Suppressor macrophage treated with lipopolysaccharide for 4 hours (primary cell): ENCODE data around the gene CAMTA1.

Experiments used
- DNase-seq: peaks from one replicate; pipeline ENCODE4 v3.0.0-alpha.2; 2020

The CAMTA1 gene

DNA sequence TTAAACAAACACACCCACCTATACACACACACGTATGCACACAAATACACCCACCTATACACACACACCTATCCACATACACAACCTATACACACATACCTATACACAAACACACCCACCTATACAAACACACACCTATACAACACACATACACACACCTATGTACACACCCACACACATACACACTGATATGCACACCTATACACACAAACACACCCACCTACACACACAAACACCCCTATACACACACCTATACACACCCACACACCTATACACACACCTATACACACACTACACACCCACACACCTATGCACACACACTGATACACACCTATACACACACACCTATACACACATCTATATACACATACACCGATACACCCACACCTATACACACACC lies 870.1 kb downstream of the CAMTA1 start:
- DNase-seq = no peak

GRCh38 chr1:7656557-7657215 lies 871.4 kb downstream of the CAMTA1 start:
- no peak for DNase-seq

DNA sequence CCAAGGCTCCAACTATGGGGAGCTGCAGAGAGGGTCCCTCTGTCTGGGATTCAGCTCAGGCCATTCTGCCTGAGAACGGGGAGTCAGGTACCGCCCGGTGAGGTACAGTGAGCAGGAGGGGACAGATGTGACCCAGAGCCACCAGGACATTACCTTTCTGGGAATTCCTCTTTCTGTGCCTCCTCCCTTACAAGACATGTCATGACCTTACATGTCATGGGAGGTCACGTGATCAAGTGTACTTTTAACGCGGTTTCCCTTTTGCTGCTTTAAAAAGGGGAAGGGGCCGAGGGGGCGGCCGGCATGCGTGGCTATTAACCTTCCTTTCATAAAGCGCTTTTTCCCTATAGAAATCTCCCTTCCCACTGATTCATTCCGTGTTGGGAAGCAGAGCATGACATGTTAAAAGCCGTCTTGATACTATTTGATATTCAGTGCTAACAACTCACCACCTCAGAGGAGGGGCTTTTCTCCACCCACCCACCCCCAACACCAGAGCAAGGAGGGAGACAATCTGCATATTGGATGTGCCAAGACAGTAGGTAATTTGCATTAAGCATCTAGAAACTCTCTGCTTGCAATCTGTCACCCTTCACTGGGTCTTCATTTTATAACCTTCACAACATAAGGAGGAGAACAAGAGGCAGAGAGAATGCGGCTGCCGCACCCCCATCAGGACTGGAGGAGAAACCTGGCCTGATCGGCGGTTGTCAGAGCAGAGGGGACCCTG lies 872.2 kb downstream of the CAMTA1 start:
- no peak for DNase-seq

- no peak for DNase-seq
Observed at GRCh38 chr1:7658099-7658498, 872.8 kb downstream of the CAMTA1 start.

DNA sequence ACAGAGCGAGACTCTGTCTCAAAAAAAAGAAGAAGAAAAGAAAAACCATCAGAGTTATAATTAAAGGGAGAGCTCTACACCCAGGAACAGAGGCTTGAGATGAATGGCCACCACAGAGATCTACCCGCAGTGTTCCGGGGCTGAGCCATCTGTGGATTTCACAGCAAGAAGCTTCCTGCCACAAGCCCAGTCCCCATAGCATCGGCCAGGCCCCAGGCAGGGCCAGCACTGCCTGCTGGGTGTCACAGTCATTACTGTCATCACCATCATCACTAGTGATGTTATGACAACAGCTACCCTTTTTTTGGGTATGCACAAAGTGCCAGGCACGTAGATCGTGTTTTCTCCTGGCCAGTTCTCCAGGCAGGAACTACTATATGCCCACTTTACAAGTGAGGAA lies 874.3 kb downstream of the CAMTA1 start:
- DNase-seq = no peak

DNA sequence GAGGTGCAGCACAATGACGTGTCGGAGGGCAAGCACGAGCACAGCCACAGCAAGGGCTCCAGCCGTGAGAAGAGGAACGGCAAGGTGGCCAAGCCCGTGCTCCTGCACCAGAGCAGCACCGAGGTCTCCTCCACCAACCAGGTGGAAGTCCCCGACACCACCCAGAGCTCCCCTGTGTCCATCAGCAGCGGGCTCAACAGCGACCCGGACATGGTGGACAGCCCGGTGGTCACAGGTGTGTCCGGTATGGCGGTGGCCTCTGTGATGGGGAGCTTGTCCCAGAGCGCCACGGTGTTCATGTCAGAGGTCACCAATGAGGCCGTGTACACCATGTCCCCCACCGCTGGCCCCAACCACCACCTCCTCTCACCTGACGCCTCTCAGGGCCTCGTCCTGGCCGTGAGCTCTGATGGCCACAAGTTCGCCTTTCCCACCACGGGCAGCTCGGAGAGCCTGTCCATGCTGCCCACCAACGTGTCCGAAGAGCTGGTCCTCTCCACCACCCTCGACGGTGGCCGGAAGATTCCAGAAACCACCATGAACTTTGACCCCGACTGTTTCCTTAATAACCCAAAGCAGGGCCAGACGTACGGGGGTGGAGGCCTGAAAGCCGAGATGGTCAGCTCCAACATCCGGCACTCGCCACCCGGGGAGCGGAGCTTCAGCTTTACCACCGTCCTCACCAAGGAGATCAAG lies 878.3 kb downstream of the CAMTA1 start:
- DNase-seq = no peak

- DNase-seq = no peak
Observed at GRCh38 chr1:7664147-7664892, 879.1 kb downstream of the CAMTA1 start.

DNA sequence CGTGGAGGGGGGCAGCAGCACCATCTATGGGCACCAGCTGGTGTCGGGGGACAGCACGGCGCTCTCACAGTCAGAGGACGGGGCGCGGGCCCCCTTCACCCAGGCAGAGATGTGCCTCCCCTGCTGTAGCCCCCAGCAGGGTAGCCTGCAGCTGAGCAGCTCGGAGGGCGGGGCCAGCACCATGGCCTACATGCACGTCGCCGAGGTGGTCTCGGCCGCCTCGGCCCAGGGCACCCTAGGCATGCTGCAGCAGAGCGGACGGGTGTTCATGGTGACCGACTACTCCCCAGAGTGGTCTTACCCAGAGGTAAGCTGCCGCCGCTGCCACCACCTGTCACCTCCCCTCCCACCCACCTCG lies 879.6 kb downstream of the CAMTA1 start:
- no peak for DNase-seq

GRCh38 chr1:7666249-7666648 lies 881.0 kb downstream of the CAMTA1 start:
- DNase-seq = no peak

GRCh38 chr1:7667159-7667558 lies 881.9 kb downstream of the CAMTA1 start:
- no peak for DNase-seq

- DNase-seq = peak; percentile 91
Observed at GRCh38 chr1:7667625-7668218, 882.5 kb downstream of the CAMTA1 start.

GRCh38 chr1:7669559-7670311 lies 884.5 kb downstream of the CAMTA1 start:
- peak; percentile 45 for DNase-seq

DNA sequence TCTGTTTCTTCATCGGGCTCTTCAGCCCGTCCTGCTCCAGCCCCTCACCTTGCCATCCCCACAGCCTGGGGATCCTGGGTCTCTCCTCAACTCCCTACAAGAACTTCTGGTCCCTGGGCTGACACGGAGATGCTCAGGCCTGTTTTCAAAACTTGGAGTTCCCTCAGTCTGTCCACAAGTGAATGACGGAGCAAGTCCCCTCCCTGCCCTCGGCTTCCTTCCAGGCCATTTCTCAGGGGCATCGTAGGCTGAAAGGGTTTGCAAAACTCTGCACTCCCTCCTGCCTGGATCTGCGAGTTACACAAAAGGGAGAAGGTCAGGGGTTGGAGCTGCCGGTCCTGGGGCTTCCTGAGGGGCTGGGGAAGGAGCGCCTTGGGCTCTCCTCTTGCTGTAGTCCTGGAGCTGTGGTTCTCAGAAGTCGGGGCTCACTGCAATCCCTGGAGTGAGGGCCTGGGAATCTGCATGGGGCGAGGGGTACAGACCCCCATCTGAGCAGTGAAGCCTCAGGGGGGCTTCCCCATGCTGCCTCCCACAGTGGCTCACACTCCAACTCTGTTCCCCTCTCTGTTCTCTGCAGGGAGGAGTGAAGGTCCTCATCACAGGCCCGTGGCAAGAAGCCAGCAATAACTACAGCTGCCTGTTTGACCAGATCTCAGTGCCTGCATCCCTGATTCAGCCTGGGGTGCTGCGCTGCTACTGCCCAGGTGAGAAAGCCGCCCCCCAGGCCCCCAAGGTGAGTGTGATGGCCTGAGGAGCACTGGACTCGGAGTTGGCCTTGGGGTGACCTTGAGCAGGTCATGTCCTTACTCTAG lies 885.3 kb downstream of the CAMTA1 start:
- DNase-seq = no peak

- DNase-seq = no peak
Observed at GRCh38 chr1:7671146-7671465, 885.9 kb downstream of the CAMTA1 start.

GRCh38 chr1:7671676-7672075 lies 886.4 kb downstream of the CAMTA1 start:
- DNase-seq = no peak

- DNase-seq = no peak
Observed at GRCh38 chr1:7672864-7673263, 887.6 kb downstream of the CAMTA1 start.

- no peak for DNase-seq
Observed at GRCh38 chr1:7674972-7675371, 889.7 kb downstream of the CAMTA1 start.

- no peak for DNase-seq
Observed at GRCh38 chr1:7675431-7676273, 890.4 kb downstream of the CAMTA1 start.

GRCh38 chr1:7676274-7676945 lies 891.2 kb downstream of the CAMTA1 start:
- DNase-seq = no peak

- no peak for DNase-seq
Observed at GRCh38 chr1:7677111-7677510, 891.9 kb downstream of the CAMTA1 start.
